ENCODE data around the gene C2CD4B. TPM values are rescaled to one million over a fixed set of nuclear protein-coding genes. Genes with fewer than 3 reads are reported as not detected.
A peak's percentile ranks its signal among the peaks of the same experiment; 100 is the strongest.

C2CD4B gene
- total RNA-seq, 1 experiment from 2014 or later: not detected

DNA sequence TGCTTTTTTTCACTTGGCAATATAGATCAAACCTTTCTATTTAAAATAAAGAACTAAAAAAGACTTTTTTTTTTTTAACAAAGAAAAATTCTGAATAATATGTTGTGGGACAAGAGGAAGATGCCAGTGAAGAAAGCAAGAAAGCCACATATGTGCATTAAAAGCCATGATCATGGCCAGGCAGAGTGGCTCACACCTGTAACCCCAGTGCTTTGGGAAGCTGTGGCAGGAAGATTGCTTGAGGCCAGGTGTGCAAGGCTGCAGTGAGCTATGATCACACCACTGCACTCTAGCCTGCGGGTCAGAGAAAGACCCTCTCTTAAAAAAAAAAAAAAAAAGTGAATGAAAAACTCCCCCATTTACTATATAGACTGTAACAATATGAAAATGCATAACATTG lies 23.9 kb downstream of the C2CD4B start:
- ChIA-PET CTCF (interaction anchor here (1.4 kb wide), 1 partner anchor 15 kb away, joined by 4 read pairs; no protein-coding TSS in a partner anchor), POLR2A (ENCODE audit: unreplicated experiment) (no interaction called here)
- Histone ChIP-seq H3K79me2 (ENCODE audit: low read length) (no peaks in the 10 kb centered on the region), H3K27ac (ENCODE audit: low read length) (no peak overlapping the region), H3K9me3 (ENCODE audit: low read length) (no peaks in the 10 kb centered on the region), H3F3A (ENCODE audit: low read length, unreplicated experiment) (no peaks in the 10 kb centered on the region), H3K9ac (ENCODE audit: low read length) (no peak overlapping the region), H3K4me1 (ENCODE audit: insufficient read depth, low read length) (peaks cover 21% of the 10 kb centered on the region), H3K4me3 (ENCODE audit: low read length) (no peak overlapping the region), H3K4me2 (ENCODE audit: low read length) (peak overlapping the region; percentile 32; the same call in 1 of the 2 replicates), H3K9me2 (replicated peaks; ENCODE audit: low read length) (no peaks in the 10 kb centered on the region), H2AFZ (ENCODE audit: low read length) (no peak overlapping the region), H3K27me3 (ENCODE audit: low read length) (no peaks in the 10 kb centered on the region), H4K20me1 (ENCODE audit: low read length) (no peaks in the 10 kb centered on the region), H3K36me3 (ENCODE audit: low read depth, low read length) (no peaks in the 10 kb centered on the region)
- ATAC-seq: no peak
- TF ChIP-seq EZH2 (IDR thresholded peaks at IDR 0.05; ENCODE audit: low read length, unreplicated experiment) (no peak), EZH2phosphoT487 (IDR thresholded peaks at IDR 0.05; ENCODE audit: borderline replicate concordance, low read length) (no peak)
- TF ChIP-seq, protein P1, sequence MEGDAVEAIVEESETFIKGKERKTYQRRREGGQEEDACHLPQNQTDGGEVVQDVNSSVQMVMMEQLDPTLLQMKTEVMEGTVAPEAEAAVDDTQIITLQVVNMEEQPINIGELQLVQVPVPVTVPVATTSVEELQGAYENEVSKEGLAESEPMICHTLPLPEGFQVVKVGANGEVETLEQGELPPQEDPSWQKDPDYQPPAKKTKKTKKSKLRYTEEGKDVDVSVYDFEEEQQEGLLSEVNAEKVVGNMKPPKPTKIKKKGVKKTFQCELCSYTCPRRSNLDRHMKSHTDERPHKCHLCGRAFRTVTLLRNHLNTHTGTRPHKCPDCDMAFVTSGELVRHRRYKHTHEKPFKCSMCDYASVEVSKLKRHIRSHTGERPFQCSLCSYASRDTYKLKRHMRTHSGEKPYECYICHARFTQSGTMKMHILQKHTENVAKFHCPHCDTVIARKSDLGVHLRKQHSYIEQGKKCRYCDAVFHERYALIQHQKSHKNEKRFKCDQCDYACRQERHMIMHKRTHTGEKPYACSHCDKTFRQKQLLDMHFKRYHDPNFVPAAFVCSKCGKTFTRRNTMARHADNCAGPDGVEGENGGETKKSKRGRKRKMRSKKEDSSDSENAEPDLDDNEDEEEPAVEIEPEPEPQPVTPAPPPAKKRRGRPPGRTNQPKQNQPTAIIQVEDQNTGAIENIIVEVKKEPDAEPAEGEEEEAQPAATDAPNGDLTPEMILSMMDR (conservative IDR thresholded peaks at IDR 0.05; ENCODE audit: low read depth, low read length): no peak
- no TSS peak for BruUV-seq (replicated peaks)
- intact Hi-C loops (cut with micrococcal nuclease): loop anchor here (1.0 to 2.0 kb wide), 2 partner anchors 17 to 30 kb away; no protein-coding TSS in a partner anchor
- DNase-seq: no peak

DNA sequence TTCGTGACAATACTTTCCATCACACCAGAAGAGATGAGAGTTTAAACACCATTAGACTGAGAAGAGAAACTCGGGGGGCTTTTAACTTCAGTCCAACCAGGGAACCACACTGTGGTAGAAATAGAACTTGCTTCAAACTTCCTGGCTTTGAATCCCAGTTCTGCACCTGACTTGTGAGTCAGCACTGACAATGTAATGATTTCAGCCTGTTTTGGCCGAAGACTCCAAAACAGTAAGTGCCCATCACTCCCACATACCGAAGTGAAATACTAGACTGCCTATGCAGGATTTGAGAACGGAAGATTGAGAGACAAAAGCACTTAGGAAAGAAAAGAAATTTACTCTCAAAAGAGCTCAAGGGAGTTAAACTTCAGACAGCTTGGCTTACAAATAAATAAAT lies 27.0 kb downstream of the C2CD4B start:
- Histone ChIP-seq H3K4me1 (ENCODE audit: insufficient read depth, low read length) (peaks cover 32% of the 10 kb centered on the region), H2AFZ (ENCODE audit: low read length) (no peak overlapping the region), H3K27ac (ENCODE audit: low read length) (peak overlapping the region; percentile 25; the same call in 1 of the 2 replicates), H3K4me2 (ENCODE audit: low read length) (peak overlapping the region; percentile 28; the same call in 1 of the 2 replicates), H3K9ac (ENCODE audit: low read length) (no peak overlapping the region), H4K20me1 (ENCODE audit: low read length) (no peaks in the 10 kb centered on the region), H3K9me2 (replicated peaks; ENCODE audit: low read length) (no peaks in the 10 kb centered on the region), H3F3A (ENCODE audit: low read length, unreplicated experiment) (no peaks in the 10 kb centered on the region), H3K36me3 (ENCODE audit: low read depth, low read length) (no peaks in the 10 kb centered on the region), H3K27me3 (ENCODE audit: low read length) (no peaks in the 10 kb centered on the region), H3K4me3 (ENCODE audit: low read length) (no peak overlapping the region), H3K9me3 (ENCODE audit: low read length) (no peaks in the 10 kb centered on the region), H3K79me2 (ENCODE audit: low read length) (no peaks in the 10 kb centered on the region)
- ATAC-seq: peak; percentile 83
- intact Hi-C loops (cut with micrococcal nuclease): no loop called here
- TF ChIP-seq, protein P1 (conservative IDR thresholded peaks at IDR 0.05; ENCODE audit: low read depth, low read length): no peak
- TF ChIP-seq EZH2phosphoT487 (IDR thresholded peaks at IDR 0.05; ENCODE audit: borderline replicate concordance, low read length) (no peak), EZH2 (IDR thresholded peaks at IDR 0.05; ENCODE audit: low read length, unreplicated experiment) (no peak)
- BruUV-seq (replicated peaks): no TSS peak
- ChIA-PET POLR2A (ENCODE audit: unreplicated experiment) (interaction anchor here (0.6 kb wide), 1 partner anchor 163 kb away, joined by 4 read pairs; no protein-coding TSS in a partner anchor), CTCF (no interaction called here)
- DNase-seq: peak; percentile 76

Data from PC-3 (cell line).